Left ventricle myocardium inferior (tissue), 1 donor: ENCODE data around the gene DIAPH2. TPM values are rescaled to one million over a fixed set of nuclear protein-coding genes. Genes with fewer than 3 reads are reported as not detected.

ENCODE experiments used
- DNase-seq: peaks from one replicate; pipeline ENCODE4 v3.0.0-alpha.2; 2020
- H3K27ac ChIP-seq: fragments of 200-600 bp; replicated peaks from 2 replicates; pipeline ENCODE4 v1.8.0; 2021
- H3K27me3 ChIP-seq: fragments of 200-600 bp; 2 replicates; pipeline ENCODE4 v1.8.0; 2021; ENCODE audit warnings: low read depth
- H3K36me3 ChIP-seq: fragments of 200-600 bp; 2 replicates; pipeline ENCODE4 v1.8.0; 2021
- H3K4me1 ChIP-seq: fragments of 200-600 bp; 2 replicates; pipeline ENCODE4 v1.8.0; 2021
- H3K4me3 ChIP-seq: fragments of 200-600 bp; 2 replicates; pipeline ENCODE4 v1.8.0; 2021; ENCODE audit warnings: mild to moderate bottlenecking, moderate library complexity
- H3K9me3 ChIP-seq: fragments of 200-600 bp; replicated peaks from 2 replicates; pipeline ENCODE4 v1.8.0; 2021
- CTCF ChIP-seq: fragments of 200-600 bp; IDR thresholded peaks from 2 replicates; pipeline ENCODE4 v1.8.0; 2021; ENCODE audit warnings: antibody characterized with exemption, mild to moderate bottlenecking, borderline replicate concordance
- intact Hi-C: fragments of 100-400 bp; cut with micrococcal nuclease; formaldehyde crosslinking; loops from one replicate; pipeline ENCODE4 v1.11.0; 2022
- total RNA-seq: library from RNA; stranded (reverse); fragmentation: NEBNext Ultra II Directional; extraction: Animal tissue kit (Norgen Biotek cat#: 25700); gene quantifications from one replicate; pipeline ENCODE4 v1.2.1, GENCODE V29; 2021
- donor health status: DM: no; HTN: yes; CAD: no; lungs with severe emphysema.

The DIAPH2 gene
- total RNA-seq, 1 donor from 2014 or later, result 9.3 TPM

- H3K9me3 ChIP-seq, result no peaks in the 10 kb centered on the region
- H3K27me3 ChIP-seq, result no peaks in the 10 kb centered on the region
- intact Hi-C loops, result no loop called here
- no peak overlapping the region for H3K27ac ChIP-seq
- H3K4me3 ChIP-seq, result no peak overlapping the region
- TF ChIP-seq CTCF, result no peak
- H3K4me1 ChIP-seq, result no peaks in the 10 kb centered on the region
- no peaks in the 10 kb centered on the region for H3K36me3 ChIP-seq
- DNase-seq, result no peak
Measured at GRCh38 chrX:97290199-97290598, 605.6 kb downstream of the DIAPH2 start.

- TF ChIP-seq CTCF, result no peak
- no peaks in the 10 kb centered on the region for H3K4me1 ChIP-seq
- H3K27ac ChIP-seq, result no peak overlapping the region
- intact Hi-C loops, result no loop called here
- H3K4me3 ChIP-seq, result no peak overlapping the region
- no peaks in the 10 kb centered on the region for H3K36me3 ChIP-seq
- H3K27me3 ChIP-seq, result no peaks in the 10 kb centered on the region
- H3K9me3 ChIP-seq, result no peaks in the 10 kb centered on the region
- no peak for DNase-seq
Measured at GRCh38 chrX:97294041-97294440, 609.4 kb downstream of the DIAPH2 start.

- no peak for TF ChIP-seq CTCF
- Histone ChIP-seq H3K27me3 (no peaks in the 10 kb centered on the region), H3K36me3 (no peaks in the 10 kb centered on the region), H3K27ac (no peak overlapping the region), H3K4me1 (no peaks in the 10 kb centered on the region), H3K4me3 (no peak overlapping the region), H3K9me3 (no peaks in the 10 kb centered on the region)
- intact Hi-C loops, result no loop called here
- DNase-seq, result no peak
Measured at GRCh38 chrX:97295954-97296353, 611.3 kb downstream of the DIAPH2 start.

- no peak for TF ChIP-seq CTCF
- no peaks in the 10 kb centered on the region for H3K36me3 ChIP-seq
- no peaks in the 10 kb centered on the region for H3K9me3 ChIP-seq
- H3K27ac ChIP-seq, result no peak overlapping the region
- H3K4me3 ChIP-seq, result no peak overlapping the region
- no peak for DNase-seq
- intact Hi-C loops, result no loop called here
- no peaks in the 10 kb centered on the region for H3K4me1 ChIP-seq
- H3K27me3 ChIP-seq, result no peaks in the 10 kb centered on the region
Measured at GRCh38 chrX:97306771-97307470, 622.3 kb downstream of the DIAPH2 start.

- no peak for TF ChIP-seq CTCF
- no peak for DNase-seq
- Histone ChIP-seq H3K9me3 (no peaks in the 10 kb centered on the region), H3K4me1 (no peaks in the 10 kb centered on the region), H3K4me3 (no peak overlapping the region), H3K36me3 (no peaks in the 10 kb centered on the region), H3K27ac (no peak overlapping the region), H3K27me3 (no peaks in the 10 kb centered on the region)
- intact Hi-C loops, result no loop called here
Measured at GRCh38 chrX:97308171-97308570, 623.5 kb downstream of the DIAPH2 start.
